B cell (primary cell): Measurements from ENCODE around the gene SENP3. TPM values are rescaled to one million over a fixed set of nuclear protein-coding genes. Genes with fewer than 3 reads are reported as not detected.

Source experiments
- ATAC-seq: fragments of 200-7000 bp; cut with Tn5 transposase; one replicate; pipeline ENCODE4 v1.10.0; 2021; ENCODE audit warnings: low read depth, mild to moderate bottlenecking, moderate number of reproducible peaks, moderate library complexity
- CTCF ChIA-PET: fragments of 350-600 bp; sonication (Branson Sonifier 250); formaldehyde crosslinking; loops from one replicate; lab custom pipeline; 2021; ENCODE audit warnings: antibody characterized with exemption, inconsistent platforms; lab: Charles Lee
- POLR2A ChIA-PET: fragments of 350-600 bp; sonication (Branson Sonifier 250); formaldehyde crosslinking; loops from one replicate; lab custom pipeline; 2021; ENCODE audit warnings: antibody characterized with exemption; lab: Charles Lee
- DNase-seq: peaks from one replicate; pipeline ENCODE4 v3.0.0; 2013
- H2AFZ ChIP-seq: 2 replicates; pipeline ENCODE4 v1.6.1; 2012; ENCODE audit warnings: mild to moderate bottlenecking, low read depth, low read length; ENCODE audit not compliant: insufficient read depth, poor library complexity, severe bottlenecking
- H3K27ac ChIP-seq, 2 donors: 1 replicate in 1 of 2; 2 replicates in 1 of 2; pipeline ENCODE4 v1.5.1; 2012 to 2013; ENCODE audit warnings: low read length in 2 of 2, mild to moderate bottlenecking in 2 of 2, moderate library complexity in 1 of 2
- H3K27me3 ChIP-seq, 4 experiments: fragments of 200-600 bp in 1 of 4; sonication (generic) in 1 of 4; replicated peaks in 1 of 4; 1 replicate in 2 of 4; 2 replicates in 2 of 4; pipeline versions ENCODE4 v1.6.1 to v1.7.0; 2013 to 2016; ENCODE audit warnings: low read length in 3 of 4, mild to moderate bottlenecking in 2 of 4, mixed read lengths in 1 of 4, moderate library complexity in 1 of 4; ENCODE audit not compliant: insufficient read depth in 4 of 4, control insufficient read depth in 3 of 4; ENCODE audit errors: control extremely low read depth in 1 of 4
- H3K36me3 ChIP-seq, 2 experiments: replicated peaks in 1 of 2; 1 replicate in 1 of 2; 2 replicates in 1 of 2; pipeline versions ENCODE4 v1.6.1 to v1.7.1; 2013; ENCODE audit warnings: low read length in 1 of 2; ENCODE audit not compliant: insufficient read depth in 2 of 2, control insufficient read depth in 1 of 2; ENCODE audit errors: control extremely low read depth in 1 of 2, extremely low read depth in 1 of 2
- H3K4me1 ChIP-seq, 2 donors: fragments of 200-600 bp in 1 of 2; sonication (generic) in 1 of 2; 1 replicate in 1 of 2; 2 replicates in 1 of 2; pipeline versions ENCODE4 v1.5.1 to v1.6.1; 2013 to 2017; ENCODE audit warnings: low read length in 2 of 2; ENCODE audit not compliant: control insufficient read depth in 2 of 2, insufficient read depth in 2 of 2
- H3K4me2 ChIP-seq: replicated peaks from 2 replicates; pipeline ENCODE3; 2012; ENCODE audit warnings: mild to moderate bottlenecking, low read depth, low read length; ENCODE audit not compliant: poor library complexity, severe bottlenecking
- H3K4me3 ChIP-seq, 5 experiments: fragments of 200-600 bp in 1 of 5; sonication (generic) in 1 of 5; 1 replicate in 3 of 5; 2 replicates in 2 of 5; pipeline versions ENCODE4 v1.5.1 to v1.7.0; 2011 to 2016; ENCODE audit warnings: low read length in 4 of 5, mild to moderate bottlenecking in 4 of 5, low read depth in 2 of 5, control low read depth in 1 of 5, moderate library complexity in 1 of 5; ENCODE audit not compliant: insufficient read depth in 1 of 5; ENCODE audit errors: control extremely low read depth in 1 of 5, extremely low read depth in 1 of 5
- H3K79me2 ChIP-seq: fragments of 200-600 bp; sonication (generic); one replicate; pipeline ENCODE4 v1.6.0; 2016; ENCODE audit warnings: low read length; ENCODE audit not compliant: control insufficient read depth, insufficient read depth
- H3K9ac ChIP-seq: fragments of 200-600 bp; sonication (generic); 2 replicates; pipeline ENCODE4 v1.6.1; 2017; ENCODE audit warnings: mild to moderate bottlenecking, low read length, moderate library complexity
- H3K9me3 ChIP-seq, 3 donors: one replicate each; pipeline versions ENCODE4 v1.6.1 to v1.7.1; 2013; ENCODE audit warnings: low read length in 2 of 3; ENCODE audit not compliant: control insufficient read depth in 2 of 3, insufficient read depth in 1 of 3; ENCODE audit errors: control extremely low read depth in 1 of 3
- H4K20me1 ChIP-seq: 2 replicates; pipeline ENCODE4 v1.6.0; 2012; ENCODE audit warnings: mild to moderate bottlenecking, low read length; ENCODE audit not compliant: insufficient read depth, control insufficient read depth, poor library complexity, severe bottlenecking
- H3K27ac Mint-ChIP-seq: one replicate; pipeline ENCODE4 v1.8.0; 2021; ENCODE audit warnings: mixed read lengths
- H3K27me3 Mint-ChIP-seq: one replicate; pipeline ENCODE4 v1.8.0; 2021; ENCODE audit warnings: mixed read lengths
- H3K4me1 Mint-ChIP-seq: one replicate; pipeline ENCODE4 v1.8.0; 2021; ENCODE audit warnings: mixed read lengths
- H3K4me3 Mint-ChIP-seq: one replicate; pipeline ENCODE4 v1.8.0; 2021; ENCODE audit warnings: mixed read lengths
- H3K9me3 Mint-ChIP-seq: one replicate; pipeline ENCODE4 v1.8.0; 2022; ENCODE audit warnings: mixed read lengths; ENCODE audit not compliant: insufficient read depth
- EZH2 ChIP-seq: IDR thresholded peaks from 2 replicates; pipeline ENCODE4 v1.6.1; 2012; ENCODE audit warnings: borderline replicate concordance, low read depth, mild to moderate bottlenecking, moderate library complexity, low read length; ENCODE audit not compliant: insufficient read depth, poor library complexity, severe bottlenecking
- WGBS: methylation state at CpG from one replicate; pipeline ENCODE4 v1.1.5; 2013; ENCODE audit warnings: missing lambda C conversion rate; ENCODE audit not compliant: insufficient coverage; 5-methylcytosine and 5-hydroxymethylcytosine counted together
- intact Hi-C: fragments of 100-400 bp; cut with micrococcal nuclease; formaldehyde crosslinking; loops from one replicate; pipeline ENCODE4 v1.10.0; 2022
- polyA plus RNA-seq: library from polyadenylated mRNA; depleted of rRNA; stranded (reverse); fragments of >200 nt; gene quantifications from 2 replicates; pipeline ENCODE4 v1.2.3, GENCODE V29; 2012
- total RNA-seq, 2 donors: library from RNA; stranded (reverse); fragments of 120-200 nt in 1 of 2; gene quantifications; 1 replicate in 1 of 2; 2 replicates in 1 of 2; pipeline versions ENCODE4 v1.2.3 to v1.2.4, GENCODE V29; 2013 to 2022
- TF ChIP-seq, protein P1 (sequence below): fragments of 200-600 bp; IDR thresholded peaks from one replicate; pipeline ENCODE4 v1.8.0; 2022; ENCODE audit warnings: antibody characterized with exemption, mild to moderate bottlenecking

The SENP3 gene
- total and polyA plus RNA-seq, 2 donors (not counting 1 experiment from before 2014, with no cell fraction given), result 45.1 to 57.1 TPM

DNA sequence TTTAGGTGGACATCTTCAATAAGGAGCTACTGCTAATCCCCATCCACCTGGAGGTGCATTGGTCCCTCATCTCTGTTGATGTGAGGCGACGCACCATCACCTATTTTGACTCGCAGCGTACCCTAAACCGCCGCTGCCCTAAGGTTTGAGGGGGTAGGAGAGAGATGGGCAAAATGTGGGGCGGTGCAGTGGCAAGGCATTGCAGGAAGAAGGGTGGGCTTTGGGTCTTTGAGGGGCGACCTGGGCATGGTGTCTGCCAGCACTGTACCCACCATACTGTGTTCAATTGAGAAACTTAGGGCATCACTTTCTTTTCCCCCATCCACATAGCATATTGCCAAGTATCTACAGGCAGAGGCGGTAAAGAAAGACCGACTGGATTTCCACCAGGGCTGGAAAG lies 8.6 kb downstream of the SENP3 start:
- DNase-seq, result no peak
- Histone ChIP-seq H3K4me3 (no peak overlapping the region), H3K9ac (no peak overlapping the region), H3K79me2 (peaks cover 46% of the 10 kb centered on the region), H3K36me3 (peaks cover 11 to 55% of the 10 kb centered on the region in 2 experiments), H3K27ac (no peak overlapping the region), H2AFZ (no peak overlapping the region), H3K27me3 (no peaks in the 10 kb centered on the region), H4K20me1 (peaks cover 27% of the 10 kb centered on the region), H3K4me1 (peaks cover 19 to 26% of the 10 kb centered on the region in 2 donors), H3K4me2 (no peak overlapping the region), H3K9me3 (no peaks in the 10 kb centered on the region)
- H3K4me1 Mint-ChIP-seq, result peaks cover 34% of the 10 kb centered on the region
- no peaks in the 10 kb centered on the region for H3K9me3 Mint-ChIP-seq
- intact Hi-C loops, result loop anchor here (5.0 to 10.0 kb wide), 3 partner anchors 168 to 556 kb away; partner anchors contain the start of genes CYB5D1, NAA38, RNASEK and TMEM256
- ATAC-seq, result no peak
- H3K4me3 Mint-ChIP-seq, result peak overlapping the region; percentile 18
- ChIA-PET CTCF (interaction anchor here (0.8 to 2.9 kb wide), 5 partner anchors 10 to 134 kb away, joined by 3 to 18 read pairs (median 3); partner anchors contain the start of gene WRAP53), POLR2A (interaction anchor here (0.6 kb wide), 1 partner anchor 622 kb away, joined by 3 read pairs; no protein-coding TSS in a partner anchor)
- peak overlapping the region; percentile 71 for H3K27ac Mint-ChIP-seq
- no peak for TF ChIP-seq EZH2
- TF ChIP-seq, protein P1, sequence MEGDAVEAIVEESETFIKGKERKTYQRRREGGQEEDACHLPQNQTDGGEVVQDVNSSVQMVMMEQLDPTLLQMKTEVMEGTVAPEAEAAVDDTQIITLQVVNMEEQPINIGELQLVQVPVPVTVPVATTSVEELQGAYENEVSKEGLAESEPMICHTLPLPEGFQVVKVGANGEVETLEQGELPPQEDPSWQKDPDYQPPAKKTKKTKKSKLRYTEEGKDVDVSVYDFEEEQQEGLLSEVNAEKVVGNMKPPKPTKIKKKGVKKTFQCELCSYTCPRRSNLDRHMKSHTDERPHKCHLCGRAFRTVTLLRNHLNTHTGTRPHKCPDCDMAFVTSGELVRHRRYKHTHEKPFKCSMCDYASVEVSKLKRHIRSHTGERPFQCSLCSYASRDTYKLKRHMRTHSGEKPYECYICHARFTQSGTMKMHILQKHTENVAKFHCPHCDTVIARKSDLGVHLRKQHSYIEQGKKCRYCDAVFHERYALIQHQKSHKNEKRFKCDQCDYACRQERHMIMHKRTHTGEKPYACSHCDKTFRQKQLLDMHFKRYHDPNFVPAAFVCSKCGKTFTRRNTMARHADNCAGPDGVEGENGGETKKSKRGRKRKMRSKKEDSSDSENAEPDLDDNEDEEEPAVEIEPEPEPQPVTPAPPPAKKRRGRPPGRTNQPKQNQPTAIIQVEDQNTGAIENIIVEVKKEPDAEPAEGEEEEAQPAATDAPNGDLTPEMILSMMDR, result no peak
- 100% methylated on average over 2 of the region's 10 CpGs for WGBS
- no peaks in the 10 kb centered on the region for H3K27me3 Mint-ChIP-seq

DNA sequence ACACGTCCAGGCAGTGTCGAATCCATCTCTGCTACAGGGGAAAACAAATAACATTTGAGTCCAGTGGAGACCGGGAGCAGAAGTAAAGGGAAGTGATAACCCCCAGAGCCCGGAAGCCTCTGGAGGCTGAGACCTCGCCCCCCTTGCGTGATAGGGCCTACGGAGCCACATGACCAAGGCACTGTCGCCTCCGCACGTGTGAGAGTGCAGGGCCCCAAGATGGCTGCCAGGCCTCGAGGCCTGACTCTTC lies 10.5 kb downstream of the SENP3 start:
- Histone ChIP-seq H3K36me3 (peaks cover 20 to 61% of the 10 kb centered on the region in 2 experiments), H3K4me3 (peak overlapping the region; percentile 63 to 87 (median 77)), H3K27me3 (no peaks in the 10 kb centered on the region), H3K9ac (peak overlapping the region; percentile 84), H4K20me1 (peaks cover 45% of the 10 kb centered on the region), H3K79me2 (peaks cover 40% of the 10 kb centered on the region), H3K4me2 (peak overlapping the region; percentile 91), H3K27ac (peak overlapping the region; percentile 88 to 94), H3K9me3 (no peaks in the 10 kb centered on the region), H3K4me1 (peaks cover 22 to 28% of the 10 kb centered on the region in 2 donors), H2AFZ (peak overlapping the region; percentile 69)
- H3K4me1 Mint-ChIP-seq, result peaks cover 47% of the 10 kb centered on the region
- H3K27me3 Mint-ChIP-seq, result no peaks in the 10 kb centered on the region
- intact Hi-C loops, result loop anchor here (1.0 to 10.0 kb wide), 13 partner anchors 11 to 557 kb away; partner anchors contain the start of genes CYB5D1, EIF5A, ELP5 and MPDU1
- DNase-seq, result no peak
- ATAC-seq, result no peak
- peak overlapping the region; percentile 94 for H3K4me3 Mint-ChIP-seq
- CTCF ChIA-PET, result interaction anchor here (1.1 to 1.6 kb wide), 3 partner anchors 12 to 57 kb away, joined by 3 to 13 read pairs (median 5); partner anchors contain the start of gene FXR2
- no peak for TF ChIP-seq EZH2
- TF ChIP-seq, protein P1, result no peak
- 0% methylated on average over 9 of the region's 11 CpGs for WGBS
- H3K27ac Mint-ChIP-seq, result peak overlapping the region; percentile 99
- no peaks in the 10 kb centered on the region for H3K9me3 Mint-ChIP-seq
- POLR2A ChIA-PET, result interaction anchor here (1.0 to 1.5 kb wide), 3 partner anchors 20 to 87 kb away, joined by 3 to 8 read pairs (median 5); no protein-coding TSS in a partner anchor
